C4-2B (cell line): ENCODE results near the gene ERC2.

ENCODE experiments used
- H3K27ac ChIP-seq: fragments of 450-650 bp; 2 replicates; pipeline ENCODE4 v1.5.1; 2017
- ZFX ChIP-seq: fragments of 450-650 bp; IDR thresholded peaks from 2 replicates; pipeline ENCODE4 v1.6.1; 2017
- TF ChIP-seq, protein P1 (sequence below): fragments of 450-650 bp; conservative IDR thresholded peaks from 2 replicates; pipeline ENCODE4 v1.5.1; 2017; ENCODE audit warnings: mild to moderate bottlenecking

The ERC2 gene

DNA sequence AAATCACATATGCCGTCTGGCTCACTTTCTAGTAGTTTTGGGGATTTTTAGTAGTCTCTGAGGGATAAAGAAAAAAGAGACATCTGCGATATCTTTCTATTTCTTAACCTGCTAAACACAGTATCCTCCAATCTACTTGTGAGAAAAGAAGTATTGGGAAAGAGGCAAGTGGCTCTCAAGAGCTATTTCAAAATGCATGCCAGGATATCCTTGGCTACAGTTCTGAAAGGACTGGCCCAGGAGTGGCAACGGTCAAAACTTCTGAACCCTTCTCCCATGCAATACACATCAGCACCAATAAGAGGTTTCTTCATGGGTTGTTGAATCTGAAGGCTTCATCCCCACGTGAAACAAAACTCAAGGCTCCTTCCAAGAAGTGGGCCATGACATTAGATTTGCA lies 777.1 kb downstream of the ERC2 start:
- H3K27ac ChIP-seq: no peak overlapping the region
- TF ChIP-seq ZFX: no peak
- TF ChIP-seq, protein P1, sequence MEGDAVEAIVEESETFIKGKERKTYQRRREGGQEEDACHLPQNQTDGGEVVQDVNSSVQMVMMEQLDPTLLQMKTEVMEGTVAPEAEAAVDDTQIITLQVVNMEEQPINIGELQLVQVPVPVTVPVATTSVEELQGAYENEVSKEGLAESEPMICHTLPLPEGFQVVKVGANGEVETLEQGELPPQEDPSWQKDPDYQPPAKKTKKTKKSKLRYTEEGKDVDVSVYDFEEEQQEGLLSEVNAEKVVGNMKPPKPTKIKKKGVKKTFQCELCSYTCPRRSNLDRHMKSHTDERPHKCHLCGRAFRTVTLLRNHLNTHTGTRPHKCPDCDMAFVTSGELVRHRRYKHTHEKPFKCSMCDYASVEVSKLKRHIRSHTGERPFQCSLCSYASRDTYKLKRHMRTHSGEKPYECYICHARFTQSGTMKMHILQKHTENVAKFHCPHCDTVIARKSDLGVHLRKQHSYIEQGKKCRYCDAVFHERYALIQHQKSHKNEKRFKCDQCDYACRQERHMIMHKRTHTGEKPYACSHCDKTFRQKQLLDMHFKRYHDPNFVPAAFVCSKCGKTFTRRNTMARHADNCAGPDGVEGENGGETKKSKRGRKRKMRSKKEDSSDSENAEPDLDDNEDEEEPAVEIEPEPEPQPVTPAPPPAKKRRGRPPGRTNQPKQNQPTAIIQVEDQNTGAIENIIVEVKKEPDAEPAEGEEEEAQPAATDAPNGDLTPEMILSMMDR: no peak

DNA sequence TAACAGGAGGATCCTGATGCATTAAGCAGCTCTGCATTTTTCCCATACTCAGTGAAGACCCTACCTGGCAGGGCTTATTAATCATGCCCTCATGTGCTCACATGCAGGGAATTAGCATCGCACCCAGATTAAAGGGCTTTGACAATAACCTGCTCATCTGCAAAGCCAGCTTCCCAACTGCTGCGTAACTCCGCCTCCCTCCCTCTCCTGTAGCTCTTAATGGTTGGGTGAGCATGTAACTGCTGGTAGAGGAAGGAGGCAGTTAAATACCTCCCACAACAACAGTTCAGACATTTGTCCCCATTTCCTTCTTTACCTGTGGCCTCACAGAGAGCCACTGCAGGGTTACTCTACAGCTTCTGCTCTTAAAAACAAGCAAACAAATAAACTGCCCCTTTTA lies 777.5 kb downstream of the ERC2 start:
- TF ChIP-seq, protein P1: no peak
- TF ChIP-seq ZFX: no peak
- no peak overlapping the region for H3K27ac ChIP-seq

DNA sequence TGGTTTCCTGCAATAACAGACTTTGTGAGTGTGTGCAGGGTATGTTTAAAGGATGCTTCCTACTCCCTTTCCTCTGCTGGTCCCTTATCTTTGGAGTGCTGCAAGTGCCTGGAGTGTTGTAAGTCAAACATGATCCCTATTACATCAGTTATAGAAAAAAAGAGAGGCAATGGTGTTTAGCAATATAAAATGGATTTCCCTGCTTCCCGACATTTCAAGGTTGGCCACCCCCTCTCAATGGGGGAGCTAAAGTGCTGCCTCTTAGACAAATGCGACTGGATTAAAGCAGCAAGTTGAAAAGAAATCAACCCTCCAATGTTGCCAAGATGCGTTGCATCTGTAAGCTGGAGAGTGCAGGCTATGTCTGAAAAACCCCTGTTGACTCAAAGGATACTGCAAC lies 778.1 kb downstream of the ERC2 start:
- TF ChIP-seq ZFX: no peak
- TF ChIP-seq, protein P1: no peak
- no peak overlapping the region for H3K27ac ChIP-seq

DNA sequence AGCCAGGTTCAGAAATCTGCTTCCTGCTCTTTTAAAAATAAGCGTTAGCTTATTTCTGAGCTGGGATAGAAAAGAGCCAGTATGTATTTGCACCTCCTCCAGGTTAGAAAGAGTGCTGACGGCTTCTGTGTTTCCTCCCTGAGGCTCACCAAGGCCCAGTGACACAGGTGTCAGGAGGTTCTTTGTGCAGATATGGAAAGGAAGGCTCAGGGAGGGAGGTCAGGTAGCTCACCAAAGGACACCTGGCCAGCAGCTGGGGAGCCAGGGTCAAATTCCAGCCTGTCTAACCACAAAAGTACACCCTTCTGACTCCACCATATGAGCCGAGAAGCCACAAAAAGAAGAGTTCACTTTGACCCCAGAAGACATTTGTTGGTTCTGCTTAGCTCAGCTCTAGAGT lies 780.1 kb downstream of the ERC2 start:
- TF ChIP-seq, protein P1: no peak
- TF ChIP-seq ZFX: no peak
- H3K27ac ChIP-seq: no peak overlapping the region

DNA sequence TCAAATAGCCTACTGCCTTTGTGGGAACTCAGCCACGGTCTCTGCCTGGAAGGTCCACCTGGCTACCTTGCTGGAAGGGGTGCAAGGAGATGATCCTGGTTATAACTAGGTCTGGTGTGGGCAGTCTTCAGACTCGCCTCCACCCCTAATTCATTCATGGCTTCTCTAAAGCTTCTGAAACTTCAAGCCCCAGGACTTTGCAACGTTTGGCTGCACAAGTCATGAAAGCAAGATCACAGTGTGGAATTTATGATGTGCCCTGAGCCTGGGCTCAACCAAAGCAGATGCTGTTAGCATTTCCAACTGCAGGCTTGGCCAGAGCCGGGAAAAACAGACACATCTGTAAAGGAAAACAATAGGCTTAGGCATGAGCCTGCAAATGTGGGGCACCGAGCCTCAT lies 780.7 kb downstream of the ERC2 start:
- TF ChIP-seq, protein P1: no peak
- no peak for TF ChIP-seq ZFX
- H3K27ac ChIP-seq: no peak overlapping the region

DNA sequence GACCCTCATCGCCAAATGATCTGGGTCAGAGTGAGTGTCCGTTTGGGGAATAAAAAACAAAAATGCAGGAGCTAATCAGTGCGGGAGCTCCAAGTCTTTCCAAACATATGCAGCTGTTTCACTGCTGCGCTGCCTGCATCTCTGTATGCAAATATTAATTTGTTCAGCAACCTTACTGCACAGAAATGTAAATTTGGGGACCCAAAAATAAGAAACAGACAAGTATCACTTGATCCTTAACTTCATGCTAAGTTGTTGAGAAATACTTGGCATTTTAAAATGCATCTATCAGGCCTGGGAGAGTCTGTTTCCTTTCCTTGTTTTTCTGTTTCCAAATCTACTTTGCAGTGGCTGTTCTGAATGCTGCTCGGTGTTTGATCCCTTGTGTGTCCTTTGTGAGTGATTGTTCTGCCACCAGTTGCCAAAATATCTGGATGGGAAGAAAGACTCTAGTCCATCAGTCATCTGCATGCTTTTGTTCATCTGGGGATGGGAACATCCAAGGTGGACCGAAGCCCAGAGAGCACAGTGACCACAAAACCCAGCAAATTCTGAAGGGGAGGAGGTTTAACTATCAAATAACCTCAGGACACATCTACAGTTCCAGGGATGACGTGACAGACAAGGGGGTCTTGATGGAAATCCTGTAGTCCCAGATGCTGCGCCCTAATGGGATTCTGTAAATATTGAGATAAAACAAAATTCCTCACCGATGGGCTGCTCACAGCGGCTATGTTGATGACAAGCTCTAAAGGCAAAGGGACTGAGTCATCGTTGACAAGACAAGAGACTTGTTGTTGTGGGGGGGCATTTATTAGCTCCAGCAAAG lies 781.6 kb downstream of the ERC2 start:
- H3K27ac ChIP-seq: no peak overlapping the region

DNA sequence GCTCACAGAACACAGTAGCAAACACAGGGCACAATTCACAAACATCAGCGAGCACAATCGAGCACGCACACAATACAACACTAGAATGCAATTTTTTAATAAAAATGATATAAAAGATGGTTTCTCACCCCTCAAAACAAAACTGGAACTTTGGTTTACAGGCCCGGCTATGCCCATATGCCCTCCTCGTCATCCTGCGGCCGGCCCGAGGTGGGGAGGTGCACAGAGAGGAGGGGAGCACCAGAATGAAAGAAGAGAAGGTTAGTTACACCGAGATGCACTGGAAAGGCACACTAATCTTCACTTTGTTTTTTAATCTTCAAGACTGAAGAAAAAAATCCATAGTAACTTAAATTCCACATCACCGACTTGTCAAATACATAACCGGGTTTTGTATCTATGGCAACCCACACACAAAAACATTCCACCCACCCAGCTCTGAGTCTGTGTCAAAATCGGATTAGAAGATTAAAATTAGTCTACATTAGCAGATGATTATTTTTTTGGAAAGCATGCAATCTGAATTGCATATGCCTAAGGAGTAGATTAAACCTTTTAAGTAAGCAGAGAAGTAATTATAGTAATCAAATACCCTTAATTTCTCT lies 784.5 kb downstream of the ERC2 start:
- no peak overlapping the region for H3K27ac ChIP-seq
- TF ChIP-seq ZFX: no peak
- TF ChIP-seq, protein P1: no peak

More for the DNA sequence above, 781.6 kb downstream of the ERC2 start:
- TF ChIP-seq ZFX: no peak
